Testis (tissue), 2 donors: ENCODE measurements around the gene NRTN.

Experiments used
- POLR2A ChIP-seq: fragments of 450-650 bp; IDR thresholded peaks from one replicate; pipeline ENCODE4 v1.6.1; 2017; ENCODE audit warnings: antibody characterized with exemption, mild to moderate bottlenecking, moderate library complexity
- TF ChIP-seq, protein P1 (sequence below), 3 experiments: fragments of 450-650 bp in 2 of 3; fragments of 200-600 bp in 1 of 3; sonication (generic) in 1 of 3; IDR thresholded peaks; one replicate each; pipeline ENCODE4 v1.5.1; 2016 to 2019; ENCODE audit warnings: antibody characterized with exemption in 3 of 3, mild to moderate bottlenecking in 2 of 3, moderate library complexity in 1 of 3

GRCh38 chr19:5823579-5824281 lies 18.9 kb downstream of the NRTN start:
- TF ChIP-seq, protein P1, sequence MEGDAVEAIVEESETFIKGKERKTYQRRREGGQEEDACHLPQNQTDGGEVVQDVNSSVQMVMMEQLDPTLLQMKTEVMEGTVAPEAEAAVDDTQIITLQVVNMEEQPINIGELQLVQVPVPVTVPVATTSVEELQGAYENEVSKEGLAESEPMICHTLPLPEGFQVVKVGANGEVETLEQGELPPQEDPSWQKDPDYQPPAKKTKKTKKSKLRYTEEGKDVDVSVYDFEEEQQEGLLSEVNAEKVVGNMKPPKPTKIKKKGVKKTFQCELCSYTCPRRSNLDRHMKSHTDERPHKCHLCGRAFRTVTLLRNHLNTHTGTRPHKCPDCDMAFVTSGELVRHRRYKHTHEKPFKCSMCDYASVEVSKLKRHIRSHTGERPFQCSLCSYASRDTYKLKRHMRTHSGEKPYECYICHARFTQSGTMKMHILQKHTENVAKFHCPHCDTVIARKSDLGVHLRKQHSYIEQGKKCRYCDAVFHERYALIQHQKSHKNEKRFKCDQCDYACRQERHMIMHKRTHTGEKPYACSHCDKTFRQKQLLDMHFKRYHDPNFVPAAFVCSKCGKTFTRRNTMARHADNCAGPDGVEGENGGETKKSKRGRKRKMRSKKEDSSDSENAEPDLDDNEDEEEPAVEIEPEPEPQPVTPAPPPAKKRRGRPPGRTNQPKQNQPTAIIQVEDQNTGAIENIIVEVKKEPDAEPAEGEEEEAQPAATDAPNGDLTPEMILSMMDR (IDR thresholded peaks at IDR 0.05): no peak
- no peak for TF ChIP-seq POLR2A
